GM18861 (cell line): ENCODE measurements around the gene UBA1.

Experiments used
- ATAC-seq: cut with Tn5 transposase; IDR thresholded peaks from one replicate; pipeline ENCODE4 v1.9.1; 2021; ENCODE audit not compliant: unreplicated experiment

The UBA1 gene

GRCh38 chrX:47187106-47187677, 6.4 kb upstream of the UBA1 start:
- ATAC-seq = no peak

GRCh38 chrX:47189906-47190305, 3.7 kb upstream of the UBA1 start:
- ATAC-seq = no peak

- ATAC-seq = peak; percentile 53
Observed at GRCh38 chrX:47190445-47191269, 3.0 kb upstream of the UBA1 start.

GRCh38 chrX:47191331-47191730, 2.3 kb upstream of the UBA1 start:
- ATAC-seq = no peak

GRCh38 chrX:47191806-47192401, 1.7 kb upstream of the UBA1 start:
- no peak for ATAC-seq

- ATAC-seq = no peak
Observed at GRCh38 chrX:47194194-47194787, 662 bp downstream of the UBA1 start.

- no peak for ATAC-seq
Observed at GRCh38 chrX:47196098-47196497, 2.5 kb downstream of the UBA1 start.

- no peak for ATAC-seq
Observed at GRCh38 chrX:47197526-47197925, 3.9 kb downstream of the UBA1 start.

GRCh38 chrX:47198026-47198686, 4.5 kb downstream of the UBA1 start:
- no peak for ATAC-seq

GRCh38 chrX:47198687-47199080, 5.1 kb downstream of the UBA1 start:
- ATAC-seq = no peak

- no peak for ATAC-seq
Observed at GRCh38 chrX:47199286-47199685, 5.7 kb downstream of the UBA1 start.

GRCh38 chrX:47200385-47201150, 6.9 kb downstream of the UBA1 start:
- ATAC-seq = no peak

- no peak for ATAC-seq
Observed at GRCh38 chrX:47201345-47201944, 7.8 kb downstream of the UBA1 start.

- no peak for ATAC-seq
Observed at GRCh38 chrX:47202316-47202715, 8.7 kb downstream of the UBA1 start.

GRCh38 chrX:47202877-47203276, 9.2 kb downstream of the UBA1 start:
- ATAC-seq = no peak

GRCh38 chrX:47204970-47205369, 11.3 kb downstream of the UBA1 start:
- ATAC-seq = no peak

- no peak for ATAC-seq
Observed at GRCh38 chrX:47206316-47206715, 12.7 kb downstream of the UBA1 start.

- ATAC-seq = no peak
Observed at GRCh38 chrX:47208108-47208507, 14.5 kb downstream of the UBA1 start.

GRCh38 chrX:47209508-47210238, 16.0 kb downstream of the UBA1 start:
- ATAC-seq = no peak
